HG03280 (cell line): Measurements from ENCODE around the gene ERFL.

Source experiments
- ATAC-seq: cut with Tn5 transposase; IDR thresholded peaks from one replicate; pipeline ENCODE4 v1.9.1; 2021; ENCODE audit warnings: mild to moderate bottlenecking, moderate library complexity; ENCODE audit not compliant: unreplicated experiment

The ERFL gene

DNA sequence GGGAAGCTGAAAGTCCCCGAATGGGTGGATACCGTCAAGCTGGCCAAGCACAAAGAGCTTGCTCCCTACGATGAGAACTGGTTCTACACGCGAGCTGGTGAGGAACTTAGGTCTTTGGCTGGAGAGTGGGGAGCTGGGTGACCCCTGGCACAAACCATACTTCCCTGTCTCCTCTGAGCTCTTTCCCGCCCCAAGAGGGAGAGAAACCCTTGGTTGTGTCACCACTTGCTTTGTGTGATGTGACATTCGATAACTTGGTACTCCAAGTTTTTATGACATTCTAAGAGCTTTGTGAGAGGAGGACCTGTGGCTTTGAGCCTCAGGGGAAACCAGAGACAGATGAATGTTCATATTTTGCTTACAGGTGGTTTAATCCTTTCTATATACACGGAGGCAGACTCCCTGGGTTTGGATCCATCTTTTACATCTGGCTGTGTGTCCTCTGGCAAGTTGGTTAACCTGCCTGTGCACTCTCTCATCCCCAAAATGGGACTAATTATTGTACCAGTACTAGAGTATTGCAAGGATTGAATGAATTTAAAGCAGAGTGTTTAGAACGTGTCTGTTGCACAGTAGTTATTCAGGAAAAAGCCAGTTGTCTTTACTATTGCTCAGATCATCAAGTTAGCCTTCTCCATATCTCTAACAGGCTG is 67.0 kb downstream of the ERFL start:
- ATAC-seq, result no peak

DNA sequence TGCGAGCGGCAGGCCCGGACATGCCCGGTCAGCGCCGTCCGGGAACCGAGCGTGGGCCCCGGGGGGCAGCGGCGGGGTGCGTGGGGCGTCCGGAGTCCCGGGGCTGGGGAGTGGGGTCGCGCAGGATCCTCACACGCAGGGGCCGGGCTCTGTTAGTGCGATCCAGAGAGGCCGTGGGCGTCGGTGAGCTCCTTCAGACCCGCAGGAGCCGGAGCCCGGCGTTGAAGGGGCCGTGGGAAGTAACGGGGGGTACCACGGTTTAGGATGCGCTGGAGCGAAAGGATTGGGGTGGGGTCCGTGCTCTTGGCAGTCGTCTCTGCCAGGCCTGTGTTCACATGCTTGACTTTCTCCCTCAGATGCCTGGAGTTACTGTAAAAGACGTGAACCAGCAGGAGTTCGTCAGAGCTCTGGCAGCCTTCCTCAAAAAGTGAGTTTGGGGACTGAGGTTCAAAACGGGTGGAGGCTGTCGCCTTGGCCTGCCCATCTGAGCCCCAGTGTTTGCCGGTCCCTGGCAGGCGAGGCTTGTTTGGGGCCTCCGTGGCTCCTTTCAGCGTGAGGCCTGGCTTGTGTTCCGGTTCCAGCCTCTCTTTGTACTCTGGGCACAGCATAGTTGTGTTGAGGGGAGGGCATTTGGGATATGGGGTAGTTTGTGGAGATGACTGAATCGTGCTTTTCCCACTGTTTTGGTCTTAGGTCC is 67.7 kb downstream of the ERFL start:
- no peak for ATAC-seq

DNA sequence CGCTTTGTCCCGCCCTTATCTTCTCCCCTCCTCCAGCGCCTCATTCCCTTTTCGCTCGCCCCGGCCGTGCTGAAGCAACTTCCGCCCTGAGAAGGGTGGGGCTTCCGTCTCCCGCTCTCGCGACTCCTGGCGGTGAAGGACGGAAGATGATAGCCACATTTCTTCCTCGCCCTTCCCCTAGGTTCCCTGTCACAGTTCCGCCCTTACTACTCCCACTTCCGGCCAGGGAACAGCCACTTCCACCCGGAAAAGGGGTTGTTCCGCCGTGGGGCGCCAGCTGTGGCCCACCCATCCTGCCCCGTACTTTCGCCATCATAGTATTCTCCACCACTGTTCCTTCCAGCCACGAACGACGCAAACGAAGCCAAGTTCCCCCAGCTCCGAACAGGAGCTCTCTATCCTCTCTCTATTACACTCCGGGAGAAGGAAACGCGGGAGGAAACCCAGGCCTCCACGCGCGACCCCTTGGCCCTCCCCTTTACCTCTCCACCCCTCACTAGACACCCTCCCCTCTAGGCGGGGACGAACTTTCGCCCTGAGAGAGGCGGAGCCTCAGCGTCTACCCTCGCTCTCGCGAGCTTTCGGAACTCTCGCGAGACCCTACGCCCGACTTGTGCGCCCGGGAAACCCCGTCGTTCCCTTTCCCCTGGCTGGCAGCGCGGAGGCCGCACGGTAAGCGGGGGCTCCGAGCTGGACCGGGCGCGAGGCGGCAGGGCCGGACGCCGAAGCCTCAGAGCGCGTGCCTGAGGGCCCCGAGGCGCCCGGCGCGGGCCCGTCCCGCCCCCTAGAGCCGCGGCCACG is 68.4 kb downstream of the ERFL start, which contains the start of gene RPS19:
Gene RPS19, plus strand, starts transcription at position 638 of the 801 bp plus-strand sequence. CDS start 520 bp downstream, outside the sequence.
- peak; percentile 79 for ATAC-seq

DNA sequence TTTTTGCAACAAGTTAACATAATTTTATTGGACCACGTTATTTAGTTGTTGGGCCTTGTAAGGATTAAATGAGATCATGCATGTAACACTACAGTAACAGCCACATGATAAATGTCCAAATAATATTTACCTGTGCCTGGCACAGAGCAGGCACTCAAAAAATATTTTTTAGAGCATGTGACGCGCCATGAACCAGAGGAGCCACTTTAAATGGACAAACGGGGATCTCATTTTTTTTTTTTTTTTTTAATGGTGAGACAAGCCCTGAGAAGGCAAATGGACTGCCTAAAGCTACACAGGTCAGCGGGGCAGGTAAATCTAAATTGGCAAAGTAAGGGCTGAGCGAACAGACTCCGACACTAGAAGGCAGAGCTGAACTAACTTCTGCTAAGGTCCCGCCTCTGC is 69.0 kb downstream of the ERFL start:
- no peak for ATAC-seq
